Stimulated activated naive CD8-positive, alpha-beta T cell treated with anti-CD3 and anti-CD28 coated beads, Interleukin-15, Interleukin-2, amounts not matched to agents 100 ng/mL and 50 ng/mL, for 24 hours (primary cell): ENCODE data around the gene ESPL1.

Experiments
- H3K27ac Mint-ChIP-seq: one replicate; pipeline ENCODE4 v1.8.0; 2021; ENCODE audit warnings: mild to moderate bottlenecking, mixed read lengths
- H3K27me3 Mint-ChIP-seq: one replicate; pipeline ENCODE4 v1.8.0; 2021; ENCODE audit warnings: mixed read lengths
- H3K36me3 Mint-ChIP-seq: one replicate; pipeline ENCODE4 v1.8.0; 2021; ENCODE audit warnings: low read depth, mixed read lengths
- H3K4me1 Mint-ChIP-seq: one replicate; pipeline ENCODE4 v1.8.0; 2021; ENCODE audit warnings: low read depth, mixed read lengths
- H3K4me3 Mint-ChIP-seq: one replicate; pipeline ENCODE4 v1.8.0; 2021; ENCODE audit warnings: mild to moderate bottlenecking, mixed read lengths
- H3K9me3 Mint-ChIP-seq: one replicate; pipeline ENCODE4 v1.8.0; 2021; ENCODE audit warnings: mixed read lengths

ESPL1 gene

DNA sequence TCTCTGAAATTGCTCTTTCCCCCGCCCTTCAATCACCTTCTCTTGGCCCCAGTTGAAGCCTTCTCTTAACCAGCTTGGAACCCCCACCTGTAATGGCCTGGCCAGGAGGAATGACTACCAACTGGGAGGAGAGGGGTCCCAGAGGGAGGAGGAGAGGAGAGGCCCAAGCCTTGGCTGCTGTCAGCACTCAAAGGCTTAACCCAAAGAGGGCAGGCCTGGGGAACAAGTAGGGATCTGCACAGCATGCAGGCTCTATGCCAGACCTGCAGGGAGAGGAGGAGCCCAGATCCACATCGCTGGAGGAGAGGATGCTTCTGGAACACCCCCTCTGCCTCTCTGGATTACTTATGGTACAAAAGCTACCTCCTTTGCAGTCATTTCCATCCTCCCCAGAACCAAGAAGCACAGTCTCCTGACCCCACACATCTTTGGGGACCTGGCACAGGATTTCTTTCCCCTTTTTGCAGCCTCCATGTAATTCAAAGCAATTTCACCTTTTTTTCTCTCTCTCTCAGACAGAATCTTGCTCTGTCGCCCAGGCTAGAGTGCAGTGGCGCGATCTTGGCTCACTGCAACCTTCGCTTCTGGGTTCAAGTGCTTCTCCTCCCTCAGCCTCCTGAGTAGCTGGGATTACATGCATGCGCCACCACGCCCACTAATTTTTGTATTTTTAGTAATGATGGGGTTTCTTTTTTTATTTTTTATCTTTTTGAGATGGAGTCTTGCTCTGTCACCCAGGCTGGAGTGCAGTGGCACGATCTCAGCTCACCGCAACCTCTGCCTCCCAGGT is 42.3 kb upstream of the ESPL1 start:
- no peak overlapping the region for H3K4me3 Mint-ChIP-seq
- H3K27me3 Mint-ChIP-seq, result no peaks in the 10 kb centered on the region
- H3K4me1 Mint-ChIP-seq, result peaks cover 72% of the 10 kb centered on the region
- H3K27ac Mint-ChIP-seq, result peak overlapping the region; percentile 76
- H3K36me3 Mint-ChIP-seq, result peaks cover 5% of the 10 kb centered on the region
- no peaks in the 10 kb centered on the region for H3K9me3 Mint-ChIP-seq

DNA sequence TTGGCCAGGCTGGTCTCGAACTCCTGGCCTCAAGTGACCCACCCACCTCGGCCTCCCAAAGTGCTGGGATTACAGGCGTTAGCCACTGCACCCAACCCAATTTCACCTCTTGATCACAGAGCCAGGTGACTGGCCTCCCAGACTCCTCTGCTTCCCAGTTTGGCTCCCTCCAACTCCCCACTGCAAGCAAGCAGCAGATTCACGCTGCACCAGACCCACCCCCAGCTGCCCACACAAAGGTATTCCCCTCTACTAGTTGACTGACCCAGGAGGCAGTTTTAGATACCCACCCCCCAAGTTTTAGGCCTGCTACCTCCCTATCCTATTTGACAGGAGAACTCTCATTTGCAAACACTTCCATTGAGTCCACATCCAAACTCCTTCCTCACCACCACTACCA is 41.3 kb upstream of the ESPL1 start:
- no peaks in the 10 kb centered on the region for H3K27me3 Mint-ChIP-seq
- H3K36me3 Mint-ChIP-seq, result peaks cover 5% of the 10 kb centered on the region
- peaks cover 77% of the 10 kb centered on the region for H3K4me1 Mint-ChIP-seq
- no peak overlapping the region for H3K27ac Mint-ChIP-seq
- H3K4me3 Mint-ChIP-seq, result no peak overlapping the region
- H3K9me3 Mint-ChIP-seq, result no peaks in the 10 kb centered on the region

DNA sequence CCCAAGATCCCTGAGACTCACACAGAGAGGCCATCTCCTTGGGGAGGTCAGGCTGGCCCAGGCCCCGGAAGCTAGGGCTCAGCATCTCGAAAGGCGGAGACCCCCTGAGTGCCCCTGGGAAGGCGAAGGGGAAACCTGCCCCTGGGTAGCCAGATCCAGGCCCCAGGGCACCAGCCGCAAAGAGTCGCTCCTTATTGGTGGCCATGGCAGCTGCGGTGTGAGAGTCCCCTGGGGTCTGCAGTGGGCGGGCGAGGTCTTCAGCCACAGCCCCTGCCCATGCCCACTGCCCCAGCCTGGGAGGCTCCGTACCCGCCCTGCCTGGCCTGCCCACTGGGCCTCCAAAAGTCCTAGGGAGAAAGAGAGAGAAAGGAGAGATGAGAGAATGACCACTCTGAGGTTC is 40.8 kb upstream of the ESPL1 start:
- Mint-ChIP-seq H3K27ac (no peak overlapping the region), H3K36me3 (peaks cover 5% of the 10 kb centered on the region), H3K4me3 (no peak overlapping the region), H3K9me3 (no peaks in the 10 kb centered on the region), H3K27me3 (no peaks in the 10 kb centered on the region), H3K4me1 (peaks cover 73% of the 10 kb centered on the region)

DNA sequence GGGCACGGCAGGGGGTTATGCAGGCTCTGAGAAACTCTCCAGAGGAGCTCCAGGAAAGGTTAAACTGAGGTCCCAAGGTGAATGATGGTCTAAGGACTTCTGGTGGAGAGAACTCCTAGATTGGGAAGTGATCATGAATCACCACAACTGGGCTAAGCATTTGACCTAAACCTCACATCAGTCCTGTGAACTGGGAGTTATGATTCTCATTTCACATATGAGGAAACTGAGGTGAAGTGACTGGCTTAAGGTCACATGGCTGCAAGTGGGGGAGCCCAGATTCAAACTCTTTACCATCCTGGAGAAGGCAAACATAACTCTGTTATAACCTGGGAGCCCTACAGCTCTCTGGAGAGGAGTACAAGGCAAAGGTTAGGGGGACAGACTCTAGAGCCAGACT is 40.3 kb upstream of the ESPL1 start:
- H3K27ac Mint-ChIP-seq, result no peak overlapping the region

DNA sequence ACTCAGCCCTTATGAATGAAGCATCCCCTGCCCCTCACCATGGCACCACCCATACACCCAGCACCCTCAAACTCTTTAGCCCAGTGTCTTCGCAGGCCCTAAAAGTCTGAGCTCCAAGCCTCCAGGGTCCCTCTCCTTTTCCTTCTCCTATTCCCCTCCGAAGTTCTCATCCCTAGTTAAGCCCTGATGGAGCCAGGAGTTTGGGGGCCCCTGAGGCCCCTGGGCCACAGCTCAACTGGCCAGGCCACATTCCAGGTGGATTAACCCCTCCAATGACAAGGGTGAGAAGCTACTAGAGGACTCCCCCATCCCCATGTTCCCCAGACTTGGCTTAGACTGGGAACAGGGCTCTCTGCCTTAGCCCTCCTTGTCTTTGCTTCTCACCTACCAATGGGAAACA is 38.6 kb upstream of the ESPL1 start:
- Mint-ChIP-seq H3K4me3 (no peak overlapping the region), H3K27ac (peak overlapping the region; percentile 13), H3K4me1 (peaks cover 72% of the 10 kb centered on the region), H3K27me3 (no peaks in the 10 kb centered on the region), H3K36me3 (peaks cover 5% of the 10 kb centered on the region), H3K9me3 (no peaks in the 10 kb centered on the region)

More for the DNA sequence above, 40.3 kb upstream of the ESPL1 start:
- no peaks in the 10 kb centered on the region for H3K27me3 Mint-ChIP-seq
- H3K9me3 Mint-ChIP-seq, result no peaks in the 10 kb centered on the region
- peaks cover 73% of the 10 kb centered on the region for H3K4me1 Mint-ChIP-seq
- H3K36me3 Mint-ChIP-seq, result peaks cover 5% of the 10 kb centered on the region
- no peak overlapping the region for H3K4me3 Mint-ChIP-seq

DNA sequence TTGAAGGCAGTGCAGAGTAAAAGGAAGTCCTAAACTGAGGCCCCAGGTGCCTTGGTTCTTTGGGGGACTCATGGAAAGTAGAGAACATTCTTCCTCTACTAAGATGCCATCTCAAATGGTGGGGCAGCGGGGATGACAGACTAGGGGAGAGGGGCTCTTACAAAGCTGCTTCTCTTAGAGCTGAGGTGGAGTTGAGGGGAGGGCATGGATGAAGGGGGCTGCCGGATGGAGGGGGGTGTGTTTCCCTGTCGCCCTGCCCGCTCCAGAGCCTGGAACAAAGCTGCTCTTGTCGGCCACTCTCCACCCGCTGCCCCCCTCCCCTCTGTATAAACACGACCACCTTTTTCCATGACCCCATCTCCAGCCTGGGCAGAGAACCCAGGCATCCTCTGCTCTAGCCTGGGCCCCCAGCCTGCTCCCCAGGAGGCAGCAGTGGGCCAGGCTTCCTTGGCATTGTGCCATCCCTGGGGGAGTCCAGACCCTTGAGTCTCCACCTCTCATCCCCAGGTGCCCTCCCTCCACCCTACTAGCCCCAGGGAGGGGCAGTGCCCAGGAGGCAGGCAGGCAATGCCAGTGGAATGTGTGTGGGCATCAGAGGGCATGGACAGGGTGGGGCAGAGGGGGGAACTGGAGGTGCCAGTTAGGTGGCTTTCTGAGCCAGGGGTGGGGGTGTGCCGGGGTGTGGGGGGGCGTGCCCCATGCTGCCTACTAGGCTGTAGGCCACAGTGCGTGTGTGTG is 37.8 kb upstream of the ESPL1 start:
- peaks cover 5% of the 10 kb centered on the region for H3K36me3 Mint-ChIP-seq
- no peaks in the 10 kb centered on the region for H3K9me3 Mint-ChIP-seq
- H3K27ac Mint-ChIP-seq, result peak overlapping the region; percentile 13
- H3K4me1 Mint-ChIP-seq, result peaks cover 71% of the 10 kb centered on the region
- no peaks in the 10 kb centered on the region for H3K27me3 Mint-ChIP-seq
- no peak overlapping the region for H3K4me3 Mint-ChIP-seq

DNA sequence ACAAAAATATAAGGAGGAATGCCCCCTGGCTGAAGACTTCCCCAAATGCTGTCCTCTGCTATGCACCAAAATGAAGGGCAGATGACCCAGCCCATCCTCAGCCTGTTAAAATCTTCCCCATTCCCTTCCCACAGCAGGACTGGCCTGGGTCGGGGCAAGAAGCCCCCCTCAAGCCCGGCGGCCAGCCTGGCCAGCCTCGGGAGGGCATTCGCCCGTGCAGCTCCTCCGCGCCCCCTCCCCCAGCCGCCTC is 36.5 kb upstream of the ESPL1 start:
- no peaks in the 10 kb centered on the region for H3K27me3 Mint-ChIP-seq
- no peak overlapping the region for H3K27ac Mint-ChIP-seq
- H3K4me3 Mint-ChIP-seq, result peak overlapping the region; percentile 74
- H3K36me3 Mint-ChIP-seq, result peaks cover 5% of the 10 kb centered on the region
- H3K9me3 Mint-ChIP-seq, result no peaks in the 10 kb centered on the region
- peaks cover 76% of the 10 kb centered on the region for H3K4me1 Mint-ChIP-seq

DNA sequence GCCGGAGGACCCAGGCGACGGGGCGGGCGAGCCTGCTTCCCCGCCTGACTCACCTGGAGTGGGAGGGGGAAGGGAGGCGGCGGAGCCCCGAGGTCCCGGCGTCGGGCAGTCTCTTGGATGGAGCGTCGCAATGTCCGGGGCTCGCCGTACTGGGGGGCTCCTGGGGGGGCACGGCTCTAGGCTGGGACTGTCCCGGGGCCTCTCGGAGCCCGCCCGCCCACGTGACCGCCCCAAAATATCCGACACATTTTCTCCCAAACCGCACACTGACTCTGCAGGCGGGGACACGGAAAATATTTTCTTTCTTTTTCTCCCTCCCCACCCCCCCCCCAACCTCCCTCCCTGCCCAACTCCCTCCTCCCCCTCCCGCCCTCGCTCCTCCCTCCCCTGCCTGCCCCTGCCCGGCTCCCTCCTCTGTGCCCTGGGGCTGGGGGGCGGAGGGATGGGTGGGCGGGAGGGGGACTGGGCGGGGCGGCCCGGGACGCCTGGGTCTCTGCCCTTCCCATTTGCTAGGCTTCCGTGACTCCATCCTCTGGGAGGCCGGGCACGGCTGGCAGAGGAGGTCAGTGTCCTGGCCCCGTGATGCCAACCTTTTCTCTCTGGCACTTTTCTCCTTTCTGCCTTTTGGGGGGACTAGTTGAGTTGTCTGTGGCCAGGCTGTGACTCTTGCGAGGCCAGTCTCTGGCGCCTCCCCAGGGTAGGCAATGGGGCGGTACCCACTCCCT is 36.0 kb upstream of the ESPL1 start, which contains the start of gene RARG:
Gene RARG (minus strand): TSS at position 289 of the 725 bp plus-strand sequence. CDS start 4,664 bp downstream, outside the sequence.
- Mint-ChIP-seq H3K9me3 (no peaks in the 10 kb centered on the region), H3K27me3 (no peaks in the 10 kb centered on the region), H3K36me3 (peaks cover 2% of the 10 kb centered on the region), H3K27ac (peak within 1 kb of the TSS; percentile 85), H3K4me1 (peaks cover 77% of the 10 kb centered on the region), H3K4me3 (peak within 1 kb of the TSS; percentile 86)

DNA sequence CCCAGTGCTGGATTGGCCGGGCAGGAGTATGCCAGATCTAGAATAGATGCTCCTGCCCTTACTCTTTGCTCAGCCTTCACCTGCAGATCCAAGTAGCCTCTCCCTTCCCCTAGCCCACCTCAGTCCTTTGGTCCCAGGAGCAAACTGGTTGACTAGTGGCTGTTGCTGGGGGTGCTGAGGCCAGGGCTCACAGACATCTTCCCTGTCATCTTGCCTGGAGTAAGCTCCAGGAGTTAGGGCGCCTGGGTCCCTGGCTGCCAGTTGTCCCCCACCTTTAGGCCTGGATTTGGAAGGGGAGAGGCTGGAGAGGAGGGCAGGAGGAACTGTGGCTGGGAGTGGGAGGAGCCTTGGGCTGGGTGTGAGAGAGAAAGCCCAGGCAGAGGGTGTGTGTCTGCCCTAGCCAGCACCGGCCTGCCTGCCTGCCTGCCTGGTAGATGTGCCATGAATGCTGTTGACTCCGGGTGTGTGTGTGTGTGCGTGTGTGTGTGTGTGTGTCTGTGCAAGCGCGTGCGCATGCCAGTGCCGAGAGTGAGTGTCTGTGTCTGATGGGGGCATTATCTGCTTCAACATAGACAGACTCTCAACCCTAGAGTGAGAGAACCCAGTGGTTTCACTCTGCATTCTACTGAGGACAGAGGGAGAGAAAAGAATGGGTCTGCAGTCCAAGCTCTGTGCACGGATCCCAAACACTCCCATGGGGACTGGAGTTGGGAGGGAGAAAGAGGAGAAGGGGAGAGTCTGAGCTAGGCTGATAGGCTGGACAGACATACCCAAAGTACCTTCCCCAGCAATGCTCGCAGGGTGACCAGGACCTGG is 35.2 kb upstream of the ESPL1 start:
- Mint-ChIP-seq H3K27me3 (no peaks in the 10 kb centered on the region), H3K9me3 (no peaks in the 10 kb centered on the region), H3K36me3 (no peaks in the 10 kb centered on the region), H3K27ac (peak overlapping the region; percentile 85), H3K4me1 (peaks cover 78% of the 10 kb centered on the region), H3K4me3 (peak overlapping the region; percentile 86)

DNA sequence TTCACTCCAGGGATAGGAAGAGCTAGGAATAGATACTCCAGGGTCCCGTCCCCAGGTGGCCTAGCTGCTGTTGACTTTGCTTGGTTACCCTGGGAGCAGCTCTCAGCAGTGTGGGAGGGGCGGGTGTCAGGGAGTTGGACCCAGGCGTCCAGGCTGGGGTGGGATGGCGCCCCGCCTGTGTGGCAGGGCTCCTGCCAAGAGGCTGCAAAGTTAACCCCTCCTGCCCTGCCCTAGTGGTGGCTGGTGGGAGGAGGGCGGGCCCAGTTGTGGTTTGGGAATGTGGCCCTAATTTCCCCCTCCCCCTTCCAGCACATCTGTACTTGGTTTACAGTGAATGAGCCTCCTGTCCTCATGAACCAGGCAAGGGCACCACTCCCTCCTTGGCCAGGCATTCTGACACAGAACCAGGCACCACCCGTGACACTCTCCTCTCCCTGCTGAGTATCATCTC is 34.4 kb upstream of the ESPL1 start:
- H3K27me3 Mint-ChIP-seq, result no peaks in the 10 kb centered on the region
- peak overlapping the region; percentile 85 for H3K27ac Mint-ChIP-seq
- peaks cover 69% of the 10 kb centered on the region for H3K4me1 Mint-ChIP-seq
- H3K36me3 Mint-ChIP-seq, result no peaks in the 10 kb centered on the region
- H3K4me3 Mint-ChIP-seq, result peak overlapping the region; percentile 56
- H3K9me3 Mint-ChIP-seq, result no peaks in the 10 kb centered on the region

DNA sequence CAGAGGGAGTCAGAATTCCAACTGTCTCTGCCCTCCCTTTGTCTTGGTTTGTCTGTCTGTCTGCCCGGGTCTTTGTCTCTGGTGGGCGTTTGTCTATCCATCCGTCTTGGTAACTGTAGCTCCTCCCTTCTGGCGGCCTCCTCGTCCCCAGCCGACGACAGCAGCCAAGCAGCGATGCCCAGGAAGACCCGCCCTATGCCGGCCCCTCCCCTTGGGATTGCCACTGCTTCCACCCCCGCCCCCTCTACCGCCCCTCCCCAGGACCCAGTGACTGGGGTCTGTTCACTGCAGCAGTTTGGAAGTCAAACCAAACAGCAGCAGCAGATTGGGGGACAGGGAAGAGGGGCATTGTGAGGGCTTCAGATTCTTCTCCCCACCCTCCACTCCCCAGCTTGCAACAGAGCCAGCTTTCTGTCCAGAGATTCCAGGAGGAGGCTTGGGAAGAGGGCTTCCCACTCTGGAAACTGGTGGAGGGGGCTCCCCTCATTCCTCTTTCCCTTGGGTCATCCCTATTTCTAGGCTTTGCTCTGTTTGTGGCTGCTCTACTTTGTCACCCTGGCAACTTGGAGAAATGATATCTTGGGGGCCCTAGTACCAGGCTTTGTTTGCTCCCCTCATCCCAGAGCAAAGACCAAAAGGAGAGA is 33.7 kb upstream of the ESPL1 start:
- no peaks in the 10 kb centered on the region for H3K9me3 Mint-ChIP-seq
- peak overlapping the region; percentile 87 for H3K27ac Mint-ChIP-seq
- no peaks in the 10 kb centered on the region for H3K36me3 Mint-ChIP-seq
- peaks cover 69% of the 10 kb centered on the region for H3K4me1 Mint-ChIP-seq
- no peak overlapping the region for H3K4me3 Mint-ChIP-seq
- no peaks in the 10 kb centered on the region for H3K27me3 Mint-ChIP-seq

DNA sequence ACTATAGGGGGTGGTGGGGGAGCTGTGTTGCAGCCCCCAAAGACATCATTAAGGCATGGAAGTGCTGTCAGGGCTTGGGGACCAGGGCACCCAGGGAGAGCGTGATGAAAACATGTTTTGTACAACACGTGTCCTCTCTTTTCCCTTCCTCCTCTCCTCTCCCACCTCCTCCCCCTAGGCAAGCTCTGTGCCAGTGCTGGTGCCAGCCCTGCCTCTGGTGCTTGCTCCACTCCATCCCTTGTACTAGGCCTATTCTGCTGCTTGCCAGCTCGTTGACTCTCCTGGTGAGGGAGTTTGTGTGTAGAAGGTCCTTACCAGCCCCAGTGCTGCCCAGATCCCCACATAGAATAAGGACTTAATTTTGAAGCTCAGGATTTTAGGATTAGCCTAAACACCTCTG is 32.9 kb upstream of the ESPL1 start:
- no peaks in the 10 kb centered on the region for H3K36me3 Mint-ChIP-seq
- H3K27me3 Mint-ChIP-seq, result no peaks in the 10 kb centered on the region
- no peak overlapping the region for H3K4me3 Mint-ChIP-seq
- H3K9me3 Mint-ChIP-seq, result no peaks in the 10 kb centered on the region
- peaks cover 63% of the 10 kb centered on the region for H3K4me1 Mint-ChIP-seq
- peak overlapping the region; percentile 87 for H3K27ac Mint-ChIP-seq

DNA sequence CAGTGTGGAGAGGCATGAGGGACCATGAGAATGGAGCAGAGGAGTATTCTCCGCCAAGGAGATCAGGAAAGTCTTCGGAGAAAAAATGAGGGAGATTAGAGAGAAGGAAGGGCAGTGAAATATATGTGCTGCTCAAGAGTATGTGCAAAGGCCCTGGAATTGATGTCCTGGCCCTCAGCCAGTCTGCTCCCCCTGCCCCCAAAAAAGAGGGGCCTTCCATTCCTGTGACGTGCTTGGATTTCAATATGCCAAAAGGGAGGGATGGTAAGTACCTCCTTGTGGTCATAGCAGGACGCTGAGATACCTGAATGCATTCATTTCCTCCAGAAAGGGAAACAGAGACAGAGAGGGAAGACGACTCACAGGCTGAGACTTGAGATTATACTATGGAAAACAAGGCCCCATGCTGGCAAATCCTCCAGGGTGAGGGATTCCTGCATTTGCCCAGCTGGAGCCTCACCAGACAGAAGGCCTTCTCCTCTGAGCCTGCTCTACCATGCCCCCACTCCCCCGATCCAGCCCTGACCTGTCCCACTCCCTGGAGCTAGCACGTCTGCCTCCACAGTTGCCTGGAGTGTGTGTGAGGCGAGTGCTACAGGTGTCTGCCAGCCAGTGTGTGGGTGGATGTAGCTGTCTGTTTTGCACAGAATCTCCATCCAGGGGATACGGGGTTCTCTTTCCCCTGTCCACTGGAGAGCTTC is 32.2 kb upstream of the ESPL1 start:
- Mint-ChIP-seq H3K4me1 (peaks cover 61% of the 10 kb centered on the region), H3K27me3 (no peaks in the 10 kb centered on the region), H3K9me3 (no peaks in the 10 kb centered on the region), H3K4me3 (peak overlapping the region; percentile 61), H3K36me3 (no peaks in the 10 kb centered on the region), H3K27ac (peak overlapping the region; percentile 87)
